HEK293T (cell line): ENCODE data around the gene CEP57.

Source experiments
- CTCF ChIA-PET: fragments of 350-600 bp; formaldehyde crosslinking; extraction: SDS; loops from one replicate; lab custom pipeline; 2021; ENCODE audit warnings: antibody characterized with exemption, inconsistent platforms; lab: Yijun Ruan, JAX
- POLR2A ChIA-PET: fragments of 350-600 bp; formaldehyde crosslinking; extraction: SDS; loops from one replicate; lab custom pipeline; 2020; ENCODE audit warnings: antibody characterized with exemption, inconsistent platforms; lab: Yijun Ruan, JAX
- DNase-seq: peaks from one replicate; pipeline ENCODE4 v3.0.0; 2012; ENCODE audit warnings: mixed read lengths; ENCODE audit errors: extremely low spot score
- ARNT ChIP-seq: fragments of 450-650 bp; IDR thresholded peaks from 2 replicates; pipeline ENCODE4 v1.6.1; 2017; ENCODE audit warnings: mild to moderate bottlenecking
- BHLHE40 ChIP-seq: fragments of 450-650 bp; IDR thresholded peaks from 2 replicates; pipeline ENCODE4 v1.6.1; 2016; ENCODE audit warnings: mild to moderate bottlenecking, moderate library complexity, borderline replicate concordance
- CTBP1 ChIP-seq: fragments of 450-650 bp; IDR thresholded peaks from 2 replicates; pipeline ENCODE4 v1.6.1; 2016; ENCODE audit warnings: borderline replicate concordance
- ELF4 ChIP-seq: fragments of 450-650 bp; IDR thresholded peaks from 2 replicates; pipeline ENCODE4 v1.6.1; 2017; ENCODE audit warnings: antibody characterized with exemption
- FOXA1 ChIP-seq: fragments of 450-650 bp; IDR thresholded peaks from 2 replicates; pipeline ENCODE4 v1.6.1; 2016; ENCODE audit warnings: mild to moderate bottlenecking
- FOXK2 ChIP-seq: fragments of 450-650 bp; IDR thresholded peaks from 2 replicates; pipeline ENCODE4 v1.6.1; 2016; ENCODE audit warnings: mild to moderate bottlenecking
- FOXM1 ChIP-seq: fragments of 450-650 bp; IDR thresholded peaks from 2 replicates; pipeline ENCODE4 v1.6.1; 2017; ENCODE audit warnings: mild to moderate bottlenecking, borderline replicate concordance
- HDGF ChIP-seq: fragments of 450-650 bp; IDR thresholded peaks from 2 replicates; pipeline ENCODE4 v1.6.1; 2017; ENCODE audit warnings: antibody characterized with exemption, borderline replicate concordance
- L3MBTL2 ChIP-seq: fragments of 450-650 bp; conservative IDR thresholded peaks from 2 replicates; pipeline ENCODE4 v1.6.1; 2016; ENCODE audit warnings: mild to moderate bottlenecking
- LEF1 ChIP-seq: fragments of 450-650 bp; IDR thresholded peaks from 2 replicates; pipeline ENCODE4 v1.6.1; 2017; ENCODE audit warnings: mild to moderate bottlenecking, borderline replicate concordance
- NFRKB ChIP-seq: fragments of 450-650 bp; IDR thresholded peaks from 2 replicates; pipeline ENCODE4 v1.6.1; 2016; ENCODE audit warnings: mild to moderate bottlenecking, moderate library complexity
- SP1 ChIP-seq: fragments of 450-650 bp; IDR thresholded peaks from 2 replicates; pipeline ENCODE4 v1.6.1; 2017
- SUZ12 ChIP-seq: fragments of 450-650 bp; IDR thresholded peaks from 2 replicates; pipeline ENCODE4 v1.6.1; 2016; ENCODE audit warnings: mild to moderate bottlenecking
- TARDBP ChIP-seq: fragments of 450-650 bp; IDR thresholded peaks from 2 replicates; pipeline ENCODE4 v1.6.1; 2016
- ZNF384 ChIP-seq: fragments of 450-650 bp; IDR thresholded peaks from 2 replicates; pipeline ENCODE4 v1.6.1; 2016
- TF ChIP-seq, protein P1 (sequence below): fragments of 450-650 bp; IDR thresholded peaks from 2 replicates; pipeline ENCODE4 v1.6.1; 2016

Gene CEP57

DNA sequence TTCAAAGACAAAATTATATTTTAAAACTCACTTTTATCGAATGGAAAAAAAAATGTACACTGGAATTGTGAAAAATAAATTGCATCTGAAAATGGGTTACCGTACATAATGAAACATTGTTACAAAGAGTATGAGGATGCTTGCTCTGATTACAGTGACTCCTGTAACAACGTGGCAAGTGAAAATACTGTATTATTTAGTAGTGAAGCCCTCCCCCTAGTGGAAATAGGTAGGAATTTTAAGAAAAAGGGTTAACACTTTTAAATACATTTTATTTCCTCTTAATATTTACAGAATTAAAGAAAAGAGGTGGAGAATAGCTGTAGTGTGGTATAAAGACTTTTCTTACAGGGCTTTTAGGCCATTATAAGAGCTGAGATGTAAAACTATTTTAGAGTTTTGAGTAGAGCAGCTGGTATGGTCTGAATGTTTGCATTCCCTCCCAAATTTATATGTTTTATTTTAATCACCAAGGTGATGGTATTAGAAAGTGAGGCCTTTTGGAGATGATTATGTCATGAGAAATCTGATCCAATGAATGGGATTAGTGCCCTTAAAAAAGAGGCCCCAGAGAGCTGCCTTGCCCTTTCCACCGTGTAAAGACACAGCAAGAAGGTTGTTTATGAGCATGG lies 25.9 kb upstream of the CEP57 start:
- TF ChIP-seq FOXK2 (no peak), SUZ12 (no peak), ARNT (no peak), BHLHE40 (no peak), FOXA1 (no peak), L3MBTL2 (no peak), HDGF (no peak), ELF4 (no peak), LEF1 (no peak), FOXM1 (no peak)
- TF ChIP-seq, protein P1, sequence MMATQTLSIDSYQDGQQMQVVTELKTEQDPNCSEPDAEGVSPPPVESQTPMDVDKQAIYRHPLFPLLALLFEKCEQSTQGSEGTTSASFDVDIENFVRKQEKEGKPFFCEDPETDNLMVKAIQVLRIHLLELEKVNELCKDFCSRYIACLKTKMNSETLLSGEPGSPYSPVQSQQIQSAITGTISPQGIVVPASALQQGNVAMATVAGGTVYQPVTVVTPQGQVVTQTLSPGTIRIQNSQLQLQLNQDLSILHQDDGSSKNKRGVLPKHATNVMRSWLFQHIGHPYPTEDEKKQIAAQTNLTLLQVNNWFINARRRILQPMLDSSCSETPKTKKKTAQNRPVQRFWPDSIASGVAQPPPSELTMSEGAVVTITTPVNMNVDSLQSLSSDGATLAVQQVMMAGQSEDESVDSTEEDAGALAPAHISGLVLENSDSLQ, result no peak
- CTCF ChIA-PET, result interaction anchor here (0.7 to 1.2 kb wide), 2 partner anchors 609 to 610 kb away, joined by 3 read pairs; no protein-coding TSS in a partner anchor
- DNase-seq, result peak; percentile 46
- POLR2A ChIA-PET, result no interaction called here

DNA sequence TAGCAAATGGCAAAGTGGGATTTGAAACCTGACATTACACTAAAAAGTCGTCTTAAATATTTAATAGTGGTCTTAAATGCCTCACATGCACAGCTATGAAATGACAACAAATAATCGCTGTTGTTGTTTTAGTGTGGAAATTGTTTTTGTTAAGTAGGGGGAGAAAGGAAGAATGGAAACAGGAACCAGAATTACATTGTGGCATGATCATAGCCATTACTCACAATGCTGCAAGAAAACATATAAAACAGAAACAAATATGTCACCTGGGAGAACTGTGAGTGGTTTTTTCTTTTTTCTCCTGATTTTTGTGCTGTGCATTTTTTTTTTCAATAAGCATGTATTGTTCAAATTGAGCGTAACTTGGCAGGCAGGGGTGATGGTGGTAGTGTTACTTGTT lies 23.6 kb upstream of the CEP57 start:
- ChIA-PET CTCF (no interaction called here), POLR2A (no interaction called here)
- no peak for DNase-seq
- TF ChIP-seq SP1, result no peak
- no peak for TF ChIP-seq ARNT
- TF ChIP-seq CTBP1, result no peak

DNA sequence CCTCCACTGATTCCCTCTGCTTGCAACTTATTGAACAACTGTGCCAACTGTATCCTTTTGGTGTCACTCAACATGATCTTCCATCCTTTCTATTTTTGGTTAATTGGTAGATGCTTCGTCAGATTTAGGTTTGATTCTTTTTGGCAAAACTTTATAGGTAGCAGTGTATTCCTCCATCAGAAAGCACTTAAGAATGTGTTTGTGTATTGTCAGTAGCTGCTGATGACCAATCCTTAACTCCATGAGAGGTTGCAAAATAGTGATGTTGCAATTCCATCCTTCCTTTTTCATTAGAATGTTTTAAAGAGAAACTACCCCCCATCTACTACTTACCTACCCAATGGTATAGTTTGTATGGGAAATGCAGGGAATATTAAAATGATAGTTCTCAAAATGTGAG lies 22.8 kb upstream of the CEP57 start:
- CTCF ChIA-PET, result no interaction called here
- no peak for DNase-seq
- POLR2A ChIA-PET, result no interaction called here
- TF ChIP-seq HDGF, result no peak

DNA sequence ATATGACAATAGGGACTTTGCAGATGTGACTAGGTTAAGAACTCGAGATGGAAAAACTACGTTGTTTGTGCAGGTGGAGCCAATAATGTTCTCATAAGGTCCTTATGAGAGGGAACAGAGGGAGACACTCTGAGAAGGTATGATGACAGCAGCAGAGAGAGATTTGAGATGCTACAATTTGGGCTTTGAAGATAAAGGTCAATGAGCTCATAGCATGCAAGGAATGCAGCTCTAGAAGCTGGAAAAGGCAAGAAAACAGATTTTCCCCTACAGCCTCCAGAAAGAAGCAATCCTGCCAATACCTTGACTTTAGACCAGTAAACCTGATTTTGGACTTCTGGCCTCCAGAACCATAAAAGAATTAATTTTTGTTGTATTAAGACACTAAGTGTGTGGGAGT lies 21.8 kb upstream of the CEP57 start:
- POLR2A ChIA-PET, result interaction anchor here (1.0 kb wide), 1 partner anchor 21 kb away, joined by 3 read pairs; the partner anchor contains the start of gene FAM76B
- CTCF ChIA-PET, result no interaction called here
- TF ChIP-seq FOXM1 (no peak), ARNT (no peak), L3MBTL2 (no peak), FOXA1 (no peak)
- DNase-seq, result no peak

DNA sequence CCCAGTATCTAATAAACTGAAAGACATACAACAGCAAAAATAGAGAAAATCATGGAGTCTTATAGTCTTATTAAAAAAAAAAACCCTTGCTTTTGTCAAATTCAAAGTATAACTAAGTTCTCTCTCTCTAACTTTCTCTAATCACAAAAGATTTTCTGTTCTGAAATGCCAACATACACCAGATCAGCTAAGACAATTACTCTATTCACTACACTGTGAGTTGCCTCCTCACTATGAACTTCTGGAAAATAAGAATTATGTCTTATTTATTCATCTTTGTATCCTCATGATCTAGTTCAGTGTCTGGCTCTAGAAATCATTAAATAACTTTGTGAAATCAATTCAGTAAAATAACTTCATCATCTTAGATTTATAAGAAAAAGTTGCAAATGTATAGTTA lies 13.4 kb upstream of the CEP57 start:
- CTCF ChIA-PET, result no interaction called here
- DNase-seq, result no peak
- POLR2A ChIA-PET, result no interaction called here
- TF ChIP-seq BHLHE40 (no peak), FOXK2 (no peak), CTBP1 (no peak), NFRKB (no peak), ELF4 (no peak), HDGF (no peak), ARNT (no peak), SUZ12 (no peak), FOXM1 (no peak), LEF1 (no peak), TARDBP (no peak), L3MBTL2 (no peak), ZNF384 (no peak), FOXA1 (no peak), SP1 (no peak)
- TF ChIP-seq, protein P1, result no peak

DNA sequence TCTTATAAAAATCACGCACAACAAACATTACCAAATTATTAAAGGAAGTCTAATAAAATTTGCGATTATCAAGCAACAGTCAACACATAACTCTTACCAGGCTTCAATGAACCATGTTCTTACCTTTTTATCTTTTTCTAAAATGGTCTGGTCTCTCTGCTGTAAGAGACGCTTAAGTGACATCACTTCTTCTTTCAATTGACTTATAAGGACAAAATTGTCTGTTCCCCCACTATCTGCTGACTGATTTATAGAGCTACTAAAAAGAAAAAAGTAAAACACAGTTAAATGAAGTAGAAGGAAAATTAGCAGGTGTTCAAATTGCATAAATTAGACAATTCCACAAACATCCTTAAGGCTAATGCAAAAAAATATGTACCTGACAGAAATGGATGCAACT lies 11.6 kb upstream of the CEP57 start:
- DNase-seq, result no peak
- TF ChIP-seq BHLHE40 (no peak), HDGF (no peak), ARNT (no peak), ELF4 (no peak), TARDBP (no peak), CTBP1 (no peak), FOXA1 (no peak), FOXM1 (no peak), NFRKB (no peak), SUZ12 (no peak), LEF1 (no peak)
- TF ChIP-seq, protein P1, result no peak
- ChIA-PET CTCF (no interaction called here), POLR2A (interaction anchor here (1.0 to 2.5 kb wide), 2 partner anchors 10 to 11 kb away, joined by 4 to 8 read pairs; partner anchors contain the start of genes CEP57 and FAM76B)

DNA sequence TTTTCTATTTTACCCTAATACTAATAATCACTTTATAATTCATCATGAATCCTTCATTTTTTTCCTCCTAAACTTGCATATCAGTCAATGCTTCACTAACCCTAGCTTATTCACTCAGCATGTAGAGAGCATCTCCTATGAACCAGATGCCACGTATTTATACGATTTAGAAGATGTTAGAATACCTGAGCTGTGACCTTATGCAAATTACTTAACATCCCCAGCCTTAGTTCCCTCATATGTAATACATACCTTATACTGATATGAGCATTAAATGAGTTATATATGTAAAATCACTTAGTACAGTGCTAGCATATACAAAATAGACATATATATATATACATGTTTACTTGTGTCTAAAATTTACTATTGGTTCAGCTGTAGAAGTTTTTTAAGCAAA lies 9.8 kb upstream of the CEP57 start:
- no peak for DNase-seq
- ChIA-PET CTCF (interaction anchor here (0.6 kb wide), 1 partner anchor 460 kb away, joined by 3 read pairs; no protein-coding TSS in a partner anchor), POLR2A (interaction anchor here (2.5 kb wide), 1 partner anchor 9 kb away, joined by 8 read pairs; the partner anchor contains the start of genes CEP57 and FAM76B)
- TF ChIP-seq ARNT, result no peak
- TF ChIP-seq ELF4, result no peak
